T-helper 1 cell treated with Interleukin-12 subunit alpha and Interleukin-12 subunit beta and Interleukin-4 antibody, amounts not matched to agents 30 ng/mL and 1 ng/mL, for 36 hours (primary cell): ENCODE results near the gene CFAP73. TPM values are rescaled to one million over a fixed set of nuclear protein-coding genes. Genes with fewer than 3 reads are reported as not detected.
"Not testable (repeated sequence)": the region's sequence is repeated elsewhere in the genome, so short reads cannot be mapped to it uniquely, and the experiment has no call there.

Source experiments
- intact Hi-C: fragments of 100-400 bp; cut with micrococcal nuclease; formaldehyde crosslinking; loops from one replicate; pipeline ENCODE4 v1.15.1; 2024
- total RNA-seq: library from RNA; stranded (reverse); gene quantifications from 2 replicates; pipeline ENCODE4 v1.2.3, GENCODE V29; 2022

CFAP73 gene
- 0.22 and 0.25 TPM in 2 replicates for total RNA-seq

GRCh38 chr12:113149361-113150150 lies at the start of gene CFAP73:
TSS of gene CFAP73 (plus strand) at chr12:113149724. CDS start at chr12:113149858, 134 bp downstream.
- intact Hi-C loops = no loop called here

DNA sequence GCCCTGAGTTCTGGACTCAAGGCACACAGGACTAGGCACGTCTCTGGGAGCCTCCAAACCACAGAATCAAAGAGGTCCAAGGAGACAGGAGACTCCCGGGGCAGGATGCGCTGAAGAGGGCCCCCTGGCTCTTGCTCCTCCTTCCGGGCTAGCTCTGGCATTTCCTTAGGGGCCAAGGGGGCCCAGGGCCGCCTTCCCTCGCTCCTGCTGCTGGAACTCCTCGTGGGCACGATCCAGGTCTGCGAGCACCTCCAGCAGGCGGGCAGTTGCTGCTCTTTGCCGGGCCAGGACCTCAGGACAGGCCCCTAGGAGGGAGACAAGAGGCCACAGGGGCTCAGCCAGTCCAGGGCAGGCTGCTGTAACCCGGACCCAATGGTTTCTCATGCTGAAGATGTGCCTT lies 49.8 kb upstream of the CFAP73 start:
- intact Hi-C loops = loop anchor here (5.0 kb wide), 1 partner anchor 107 kb away; no protein-coding TSS in a partner anchor

- intact Hi-C loops = no loop called here
Measured at GRCh38 chr12:113101751-113102150, 47.8 kb upstream of the CFAP73 start.

- intact Hi-C loops = no loop called here
Measured at GRCh38 chr12:113102811-113103210, 46.7 kb upstream of the CFAP73 start.

DNA sequence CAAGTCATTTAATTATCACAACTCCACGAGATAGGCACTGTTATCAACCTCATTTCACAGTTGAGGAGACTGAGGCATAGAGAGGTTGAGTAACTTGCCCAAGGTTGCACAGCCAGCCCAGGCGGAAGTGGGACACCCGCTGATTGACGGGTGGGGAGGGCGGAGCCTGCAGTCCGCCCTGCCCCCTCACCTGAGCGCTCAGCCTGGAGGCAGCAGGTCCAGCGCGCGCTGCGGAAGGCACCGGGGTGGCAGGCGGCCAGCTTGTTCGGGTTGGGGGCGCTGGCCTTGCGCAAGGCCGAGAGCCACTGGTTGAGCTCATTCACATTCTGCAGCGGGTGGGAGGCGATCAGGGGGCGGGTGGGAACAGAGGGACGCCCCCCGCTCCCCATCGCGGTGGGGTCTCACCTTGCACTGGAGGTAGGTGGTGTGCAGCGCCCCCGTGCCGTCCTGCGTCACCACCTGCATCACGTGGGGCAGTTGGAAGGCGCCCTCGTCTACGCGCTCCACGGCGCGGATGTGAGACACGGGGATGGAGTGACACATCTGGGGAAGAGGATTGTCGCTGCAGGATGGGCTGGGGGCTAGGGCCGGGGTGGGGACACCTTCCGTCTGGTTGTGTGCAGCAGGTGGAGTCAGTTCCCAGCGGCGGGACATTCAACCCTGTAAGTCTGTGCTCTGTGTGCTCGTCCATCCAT lies 45.6 kb upstream of the CFAP73 start:
- intact Hi-C loops = no loop called here

DNA sequence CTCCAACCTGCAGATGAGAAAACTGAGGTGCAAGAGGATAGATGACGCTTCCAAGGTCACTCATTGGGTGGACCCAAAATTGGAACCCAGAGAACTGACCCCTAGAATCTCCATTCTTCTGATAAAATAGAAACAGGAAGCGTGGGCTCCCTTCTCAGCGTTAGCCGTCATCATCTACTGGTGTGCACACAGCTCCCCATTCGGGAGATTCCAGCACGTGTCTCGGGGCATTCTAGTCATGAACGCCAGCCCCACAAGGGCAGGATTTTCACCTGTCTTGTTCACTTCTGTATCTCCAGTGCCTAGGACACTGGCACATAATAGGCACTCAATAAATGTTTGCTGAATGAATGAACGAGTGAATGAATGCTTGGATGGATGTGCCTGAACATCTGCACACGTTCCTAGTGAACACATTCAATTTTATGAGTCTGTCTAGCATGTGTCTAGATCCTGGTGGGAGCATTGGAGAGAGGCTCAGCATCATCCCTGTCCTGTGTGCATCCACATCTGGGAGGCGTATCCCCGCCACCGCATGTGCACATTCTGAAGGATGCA lies 44.5 kb upstream of the CFAP73 start:
- intact Hi-C loops = no loop called here

DNA sequence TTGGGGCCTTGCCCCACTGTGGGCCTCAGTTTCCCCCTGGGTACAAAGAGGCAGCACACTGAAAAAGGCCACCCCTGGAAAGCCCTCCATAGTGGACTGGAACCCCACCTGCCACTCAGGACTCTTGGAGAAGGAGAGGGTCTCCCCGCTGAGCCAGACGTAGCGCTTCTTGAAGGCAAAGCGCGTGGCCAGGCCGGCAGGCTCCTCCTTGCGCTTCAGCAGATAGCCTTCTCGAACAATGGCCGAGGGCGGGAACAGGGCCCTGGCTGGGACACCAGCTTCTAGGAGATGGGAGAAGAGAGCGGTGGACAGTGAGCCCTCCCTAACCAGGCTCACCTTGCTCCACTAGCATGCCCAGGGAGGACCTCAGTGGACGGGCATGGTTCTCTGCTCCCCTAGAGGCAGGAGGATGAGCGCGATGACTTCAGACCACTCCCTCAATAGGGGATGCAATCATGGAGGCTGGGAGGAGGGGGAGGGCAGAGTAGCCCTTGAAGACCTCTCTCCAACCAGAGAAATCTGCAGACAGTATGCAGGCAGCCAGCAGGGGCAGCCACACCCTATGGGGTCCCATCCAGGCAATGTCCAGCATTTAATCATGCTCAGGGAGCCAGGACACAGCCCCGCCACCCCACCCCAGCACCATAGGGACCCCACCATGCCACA lies 43.8 kb upstream of the CFAP73 start:
- intact Hi-C loops = no loop called here

DNA sequence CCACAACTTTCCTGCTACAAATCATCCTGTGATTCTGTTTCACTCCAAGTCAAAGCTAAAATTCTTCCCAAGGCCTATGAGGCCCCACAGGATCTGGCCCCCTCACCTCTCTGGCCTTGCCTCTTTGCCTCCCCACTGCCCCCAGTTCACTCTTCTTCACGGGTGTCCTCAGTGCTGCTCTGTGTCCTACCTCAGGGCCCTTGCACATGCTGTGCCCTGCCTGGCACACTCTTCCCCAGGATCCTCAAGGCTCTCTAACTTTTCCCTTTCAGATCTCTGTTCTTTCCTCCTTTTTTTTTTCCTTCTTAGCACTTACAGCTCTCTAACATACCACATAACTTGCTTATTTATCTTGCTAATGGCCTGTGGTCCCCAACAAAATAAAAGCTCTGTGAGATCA lies 43.2 kb upstream of the CFAP73 start:
- intact Hi-C loops = no loop called here

DNA sequence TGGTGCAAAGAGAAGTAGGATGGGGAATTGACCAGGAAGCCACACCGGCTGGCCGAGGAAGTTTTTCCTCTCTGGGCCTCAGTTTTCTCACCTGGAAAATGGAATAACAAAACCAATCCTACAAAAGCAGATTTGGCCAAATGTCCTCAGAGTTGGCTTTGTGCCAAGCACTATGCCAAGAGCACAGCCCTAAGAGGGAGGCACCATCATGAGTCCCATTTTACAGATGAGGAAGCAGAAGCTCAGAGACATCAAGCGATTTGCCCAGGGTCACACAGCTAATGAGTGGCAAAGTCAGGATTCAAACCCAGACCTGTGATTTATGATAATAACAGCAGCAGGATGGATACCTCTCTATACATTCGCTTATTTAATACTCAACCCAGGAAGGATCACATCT lies 41.2 kb upstream of the CFAP73 start:
- intact Hi-C loops = no loop called here

DNA sequence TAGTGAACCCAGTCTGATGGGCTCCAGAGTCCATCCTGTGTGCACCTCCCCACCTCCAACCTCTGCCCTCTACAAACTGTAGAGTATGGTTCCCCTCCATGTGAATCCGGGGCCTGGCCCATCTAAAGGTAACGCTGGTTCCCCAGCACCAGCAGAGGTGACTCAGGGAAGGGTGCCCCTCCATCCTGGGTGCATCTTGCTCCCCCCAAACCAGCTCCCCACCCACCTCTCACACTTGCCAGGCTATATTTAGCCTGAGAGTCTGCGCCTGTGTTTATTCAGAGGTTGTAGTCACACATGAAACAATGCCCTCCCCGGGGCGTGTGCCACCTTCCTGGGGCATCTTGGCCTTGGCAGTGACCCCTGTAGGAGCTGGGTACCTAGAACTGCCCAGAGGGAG lies 40.2 kb upstream of the CFAP73 start:
- intact Hi-C loops = no loop called here

DNA sequence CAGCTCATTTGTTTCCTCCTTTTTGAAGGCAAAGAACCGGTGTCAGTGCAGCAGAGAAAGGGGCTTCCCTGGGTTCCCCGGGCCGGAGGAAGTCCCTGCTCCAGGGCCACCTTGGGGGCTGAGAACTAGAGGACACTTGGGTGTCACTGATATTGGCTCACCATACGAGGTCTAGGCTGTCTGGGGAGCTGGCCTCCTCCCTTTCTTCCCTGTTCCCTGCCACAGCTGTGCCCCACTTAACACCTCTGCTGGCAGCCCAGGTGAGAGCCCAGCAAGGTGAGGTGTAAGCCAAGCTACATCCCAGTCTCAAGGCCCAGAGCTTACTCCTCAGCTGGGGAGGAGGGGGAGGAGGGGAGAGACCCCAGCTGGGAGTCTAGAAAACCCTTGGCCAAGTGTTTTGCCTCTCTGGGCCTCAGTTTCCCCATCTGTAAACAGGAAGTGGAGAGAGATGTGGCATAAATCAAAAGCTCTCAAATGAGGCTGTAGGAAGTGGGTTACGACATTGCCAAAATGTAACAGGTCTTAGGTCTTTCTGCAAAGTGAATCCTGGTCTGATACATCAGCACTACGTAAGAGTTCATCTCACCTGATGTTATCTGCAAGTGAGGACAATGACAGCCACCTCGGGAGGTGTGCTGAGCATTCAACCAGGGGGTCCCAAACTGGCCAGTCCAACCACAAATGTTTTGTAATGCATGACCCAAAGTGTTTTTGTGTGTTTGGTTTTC lies 39.5 kb upstream of the CFAP73 start:
- intact Hi-C loops = no loop called here

DNA sequence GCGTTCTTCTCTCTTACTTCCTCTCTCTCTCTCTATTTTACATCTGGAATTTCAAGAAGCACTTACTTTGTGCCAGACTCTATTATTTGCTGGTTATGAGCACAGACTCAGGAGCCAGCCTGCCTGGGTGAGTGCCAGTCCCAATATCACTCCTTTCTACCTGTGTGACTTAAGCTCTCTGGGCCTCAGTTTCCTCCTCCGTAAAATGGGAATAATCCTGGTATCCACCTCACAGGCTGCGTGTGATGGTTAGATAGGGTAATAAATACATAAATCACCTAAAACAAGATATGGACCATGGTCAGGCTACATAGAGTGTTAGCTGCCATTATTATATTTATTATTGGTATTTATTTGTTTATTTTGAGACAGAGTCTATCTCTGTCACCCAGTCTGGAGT lies 38.3 kb upstream of the CFAP73 start:
- intact Hi-C loops = no loop called here

DNA sequence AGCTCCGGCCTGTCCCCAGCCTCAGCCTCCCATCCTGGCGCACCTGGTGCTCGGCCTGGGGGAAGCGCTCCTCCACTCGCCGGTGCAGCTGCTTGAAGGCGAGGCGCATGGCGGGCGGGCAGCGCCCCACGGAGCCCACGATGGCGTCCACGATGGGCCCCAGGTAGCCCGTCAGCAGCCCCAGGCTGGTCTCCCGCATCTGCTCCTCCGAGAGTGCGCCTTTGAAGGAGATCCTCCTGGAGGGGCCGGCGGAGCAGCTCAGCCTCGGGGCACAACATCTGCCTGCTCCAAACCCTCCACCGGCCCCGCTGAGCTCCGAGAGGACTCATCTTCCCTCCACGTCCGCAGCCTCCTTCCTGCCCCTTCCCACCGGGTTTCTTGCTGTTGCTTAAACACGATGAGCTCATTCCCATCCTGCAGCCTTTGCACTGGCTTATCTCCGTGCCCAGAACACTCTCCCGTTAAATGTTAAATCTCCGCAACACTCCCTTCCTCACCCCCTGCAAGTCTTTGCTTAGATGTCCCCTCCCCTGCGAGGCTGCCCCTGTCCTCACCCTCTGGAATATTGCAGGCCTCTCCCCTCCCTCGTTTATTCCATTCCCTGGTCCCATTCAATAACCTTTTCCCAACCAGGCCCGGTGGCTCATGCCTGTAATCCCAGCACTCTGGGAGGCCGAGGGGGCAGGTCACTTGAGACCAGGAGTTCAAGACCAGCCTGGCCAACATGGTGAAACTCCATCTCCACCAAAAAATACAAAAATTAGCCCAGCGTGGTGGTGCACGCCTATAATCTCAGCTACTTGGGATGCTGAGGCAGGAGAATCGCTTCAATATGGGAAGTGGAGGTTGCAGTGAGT lies 37.3 kb upstream of the CFAP73 start:
- intact Hi-C loops = no loop called here

- intact Hi-C loops = no loop called here
Measured at GRCh38 chr12:113113397-113113796, 36.1 kb upstream of the CFAP73 start.

GRCh38 chr12:113114447-113115178 lies 34.9 kb upstream of the CFAP73 start:
- intact Hi-C loops = no loop called here

DNA sequence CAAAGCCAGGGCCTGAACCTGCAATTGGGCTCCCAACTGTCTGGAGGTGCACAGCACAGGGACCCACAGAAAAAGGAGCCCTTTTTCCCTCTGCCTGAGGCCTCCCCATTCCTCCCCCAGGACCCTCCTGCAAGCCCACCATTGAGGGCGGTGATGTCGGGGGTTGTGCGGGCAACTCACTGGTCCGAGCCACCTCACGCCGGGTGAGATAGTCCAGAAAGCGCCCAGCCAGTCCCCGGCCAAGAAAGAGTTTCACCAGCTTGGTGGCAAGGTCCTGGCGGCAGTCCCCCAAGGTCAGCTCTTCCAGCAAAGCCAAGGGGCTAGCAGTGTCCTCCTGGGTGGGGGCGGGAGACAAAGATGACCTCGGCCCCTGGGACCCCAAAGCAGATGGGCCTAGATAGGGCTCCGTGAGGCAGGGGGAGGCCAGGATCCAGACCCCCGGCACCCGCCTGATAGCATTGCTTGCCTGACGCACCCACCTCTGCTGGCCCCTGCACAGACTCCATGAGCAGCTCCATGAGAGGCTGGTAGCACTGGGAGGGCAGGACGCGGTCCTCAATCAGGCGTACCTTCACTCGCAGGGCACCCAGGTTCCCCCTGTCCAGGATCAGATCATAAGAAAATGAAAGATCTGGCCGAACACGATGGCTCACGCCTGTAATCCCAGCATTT lies 33.9 kb upstream of the CFAP73 start:
- intact Hi-C loops = no loop called here

DNA sequence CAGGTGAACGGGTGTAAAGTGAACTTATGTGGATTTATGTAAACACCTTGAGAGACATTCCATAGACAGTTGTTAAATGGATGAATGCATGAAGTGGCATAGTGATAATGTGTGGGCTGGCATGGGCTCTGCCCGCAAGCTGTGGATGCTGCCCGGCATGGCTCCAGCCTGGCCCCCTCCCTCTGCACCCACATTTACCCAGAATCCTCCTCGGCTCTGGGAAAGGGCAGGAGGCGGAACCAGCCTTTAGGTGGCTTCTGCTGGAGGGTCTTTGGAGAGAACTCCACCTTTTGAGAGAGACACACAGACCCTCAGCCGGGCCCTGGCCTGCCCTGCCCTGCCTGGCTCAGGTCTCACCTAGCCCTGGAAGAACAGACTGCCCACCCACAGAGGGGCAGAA lies 32.6 kb upstream of the CFAP73 start:
- intact Hi-C loops = no loop called here

GRCh38 chr12:113117684-113118083 lies 31.8 kb upstream of the CFAP73 start:
- intact Hi-C loops = not testable (repeated sequence)

DNA sequence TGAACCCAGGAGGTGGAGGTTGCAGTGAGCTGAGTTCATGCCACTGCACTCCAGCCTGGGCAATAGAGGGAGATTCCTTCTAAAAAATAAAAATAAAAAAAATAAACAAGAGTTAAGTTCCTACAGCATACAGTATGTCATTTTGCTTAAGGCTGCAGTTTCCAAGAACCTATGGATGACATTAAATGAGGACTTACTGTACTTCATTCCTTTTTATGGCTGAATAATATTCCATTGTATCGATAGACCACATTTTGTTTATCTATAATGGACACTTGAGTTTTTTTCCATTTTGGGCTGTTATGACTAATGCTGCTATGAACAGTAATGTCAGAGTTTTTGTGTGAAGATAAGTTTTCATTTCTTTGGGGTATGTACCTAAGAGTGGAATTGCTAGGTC lies 31.4 kb upstream of the CFAP73 start:
- intact Hi-C loops = no loop called here
